Stimulated activated naive B cell treated with anti-CD40 and anti-IgM and Interleukin-4, amounts not matched to agents 10 μg/mL and 1 μg/mL and 100 μg/mL, for 72 hours (primary cell): ENCODE results near the gene LCTL.

Experiments
- ATAC-seq, 2 donors: fragments of 150-1000 bp; cut with Tn5 transposase; replicated peaks; 2 replicates each; pipeline ENCODE4 v1.10.0; 2021; ENCODE audit warnings: moderate library complexity in 1 of 2
- DNase-seq: peaks from one replicate; pipeline ENCODE4 v3.0.0; 2021
- H3K27ac Mint-ChIP-seq: one replicate; pipeline ENCODE4 v1.8.0; 2022; ENCODE audit warnings: mild to moderate bottlenecking, mixed read lengths
- H3K27me3 Mint-ChIP-seq, 2 donors: one replicate each; pipeline ENCODE4 v1.8.0; 2022; ENCODE audit warnings: mixed read lengths in 2 of 2
- H3K36me3 Mint-ChIP-seq, 2 donors: one replicate each; pipeline ENCODE4 v1.8.0; 2022; ENCODE audit warnings: mixed read lengths in 2 of 2, mild to moderate bottlenecking in 1 of 2
- H3K4me1 Mint-ChIP-seq, 2 donors: one replicate each; pipeline ENCODE4 v1.8.0; 2022; ENCODE audit warnings: mixed read lengths in 2 of 2, mild to moderate bottlenecking in 1 of 2
- H3K4me3 Mint-ChIP-seq, 2 donors: one replicate each; pipeline ENCODE4 v1.8.0; 2022; ENCODE audit warnings: mild to moderate bottlenecking in 2 of 2, mixed read lengths in 2 of 2, moderate library complexity in 1 of 2
- H3K9me3 Mint-ChIP-seq, 2 donors: one replicate each; pipeline ENCODE4 v1.8.0; 2022; ENCODE audit warnings: mixed read lengths in 2 of 2, mild to moderate bottlenecking in 1 of 2

The LCTL gene, protein sequence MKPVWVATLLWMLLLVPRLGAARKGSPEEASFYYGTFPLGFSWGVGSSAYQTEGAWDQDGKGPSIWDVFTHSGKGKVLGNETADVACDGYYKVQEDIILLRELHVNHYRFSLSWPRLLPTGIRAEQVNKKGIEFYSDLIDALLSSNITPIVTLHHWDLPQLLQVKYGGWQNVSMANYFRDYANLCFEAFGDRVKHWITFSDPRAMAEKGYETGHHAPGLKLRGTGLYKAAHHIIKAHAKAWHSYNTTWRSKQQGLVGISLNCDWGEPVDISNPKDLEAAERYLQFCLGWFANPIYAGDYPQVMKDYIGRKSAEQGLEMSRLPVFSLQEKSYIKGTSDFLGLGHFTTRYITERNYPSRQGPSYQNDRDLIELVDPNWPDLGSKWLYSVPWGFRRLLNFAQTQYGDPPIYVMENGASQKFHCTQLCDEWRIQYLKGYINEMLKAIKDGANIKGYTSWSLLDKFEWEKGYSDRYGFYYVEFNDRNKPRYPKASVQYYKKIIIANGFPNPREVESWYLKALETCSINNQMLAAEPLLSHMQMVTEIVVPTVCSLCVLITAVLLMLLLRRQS

GRCh38 chr15:66565741-66566144 is at the start of gene LCTL:
LCTL (minus strand) TSS chr15:66565998; CDS start chr15:66565365, 633 bp downstream.
- no peak within 1 kb of the TSS for H3K27ac Mint-ChIP-seq
- H3K36me3 Mint-ChIP-seq, result peaks cover 0 to 3% of the 10 kb centered on the region in 2 donors
- peaks cover 0 to 8% of the 10 kb centered on the region in 2 donors for H3K27me3 Mint-ChIP-seq
- ATAC-seq (no peak), DNase-seq (no peak)
- peaks cover 3% of the 10 kb centered on the region in 2 donors for H3K9me3 Mint-ChIP-seq
- peak within 1 kb of the TSS in 1 of 2 donors; percentile 56 for H3K4me3 Mint-ChIP-seq
- H3K4me1 Mint-ChIP-seq, result peaks cover 6 to 12% of the 10 kb centered on the region in 2 donors

DNA sequence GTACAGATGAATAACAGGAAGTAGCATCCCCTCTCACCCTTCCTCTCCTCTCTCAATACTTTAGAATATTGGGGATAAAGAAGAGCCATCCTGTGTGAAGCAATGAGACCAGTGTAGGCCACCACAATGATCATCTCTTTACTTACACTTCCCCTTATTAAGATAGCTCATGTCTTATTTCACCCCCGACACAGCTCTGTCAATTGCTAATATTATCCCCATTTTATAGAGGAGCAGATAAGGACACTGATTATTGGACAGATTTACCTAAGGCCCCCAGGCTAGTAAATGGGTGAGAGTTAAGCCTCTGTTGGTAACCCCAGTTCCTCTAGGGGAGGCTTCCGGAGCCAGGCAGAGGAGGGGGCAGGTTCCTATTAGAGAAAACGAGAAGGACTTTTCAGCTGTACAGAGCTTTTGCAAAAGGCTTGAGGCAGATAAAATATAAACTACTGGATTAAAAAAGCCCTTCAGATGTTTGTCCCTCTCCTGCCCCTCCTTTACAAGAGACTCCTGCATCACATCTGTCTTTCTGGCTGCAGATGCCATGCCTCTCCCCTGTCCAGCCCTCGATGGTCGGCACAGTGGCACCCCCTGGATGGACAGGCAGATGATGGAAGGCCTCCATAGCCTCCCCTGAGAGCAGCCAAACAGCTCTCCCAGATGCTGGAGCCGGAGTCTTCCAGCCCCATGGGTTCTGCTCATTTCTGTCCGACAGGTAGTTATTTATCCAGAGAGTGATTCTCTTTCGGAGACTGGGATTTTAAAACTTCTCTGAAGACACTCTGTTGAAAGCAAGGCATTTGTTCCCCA is 49.4 kb upstream of the LCTL start:
- no peak for DNase-seq
- H3K9me3 Mint-ChIP-seq, result peaks cover 0 to 4% of the 10 kb centered on the region in 2 donors
- peaks cover 0 to 4% of the 10 kb centered on the region in 2 donors for H3K27me3 Mint-ChIP-seq
- ATAC-seq, result peak; percentile 64 to 66
- H3K4me3 Mint-ChIP-seq, result no peak overlapping the region
- peaks cover 0 to 4% of the 10 kb centered on the region in 2 donors for H3K36me3 Mint-ChIP-seq
- H3K27ac Mint-ChIP-seq, result no peak overlapping the region
- peaks cover 37 to 53% of the 10 kb centered on the region in 2 donors for H3K4me1 Mint-ChIP-seq

- peaks cover 0 to 4% of the 10 kb centered on the region in 2 donors for H3K9me3 Mint-ChIP-seq
- no peak overlapping the region for H3K4me3 Mint-ChIP-seq
- no peaks in the 10 kb centered on the region for H3K27me3 Mint-ChIP-seq
- DNase-seq, result no peak
- H3K36me3 Mint-ChIP-seq, result peaks cover 0 to 4% of the 10 kb centered on the region in 2 donors
- H3K4me1 Mint-ChIP-seq, result peaks cover 37 to 53% of the 10 kb centered on the region in 2 donors
- no peak for ATAC-seq
- H3K27ac Mint-ChIP-seq, result no peak overlapping the region
Measured at GRCh38 chr15:66614456-66614855, 48.7 kb upstream of the LCTL start.

DNA sequence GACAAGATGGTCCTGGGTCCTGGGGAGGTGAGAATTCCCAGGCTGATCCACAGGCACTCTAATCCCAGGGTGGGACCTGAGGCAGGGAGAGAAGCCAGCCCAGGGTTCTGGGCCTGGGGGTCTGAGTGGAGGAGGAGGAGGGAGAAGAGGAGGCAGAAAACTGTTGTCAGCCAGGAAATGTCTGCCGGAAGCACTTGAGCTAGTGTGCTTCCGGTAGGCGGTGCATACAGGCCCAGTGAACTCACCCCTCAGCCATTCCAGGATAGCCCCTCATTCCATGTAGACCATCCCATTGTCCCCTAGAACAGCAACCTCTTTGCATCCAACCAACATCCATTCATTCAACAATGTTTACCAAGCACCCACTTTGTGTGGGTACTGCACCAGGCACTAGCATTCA is 47.9 kb upstream of the LCTL start:
- DNase-seq (no peak), ATAC-seq (no peak)
- peak overlapping the region; percentile 25 for H3K27ac Mint-ChIP-seq
- H3K4me3 Mint-ChIP-seq, result peak overlapping the region in 1 of 2 donors; percentile 25
- peaks cover 0 to 4% of the 10 kb centered on the region in 2 donors for H3K9me3 Mint-ChIP-seq
- H3K36me3 Mint-ChIP-seq, result peaks cover 0 to 4% of the 10 kb centered on the region in 2 donors
- H3K4me1 Mint-ChIP-seq, result peaks cover 37 to 53% of the 10 kb centered on the region in 2 donors
- no peaks in the 10 kb centered on the region for H3K27me3 Mint-ChIP-seq

DNA sequence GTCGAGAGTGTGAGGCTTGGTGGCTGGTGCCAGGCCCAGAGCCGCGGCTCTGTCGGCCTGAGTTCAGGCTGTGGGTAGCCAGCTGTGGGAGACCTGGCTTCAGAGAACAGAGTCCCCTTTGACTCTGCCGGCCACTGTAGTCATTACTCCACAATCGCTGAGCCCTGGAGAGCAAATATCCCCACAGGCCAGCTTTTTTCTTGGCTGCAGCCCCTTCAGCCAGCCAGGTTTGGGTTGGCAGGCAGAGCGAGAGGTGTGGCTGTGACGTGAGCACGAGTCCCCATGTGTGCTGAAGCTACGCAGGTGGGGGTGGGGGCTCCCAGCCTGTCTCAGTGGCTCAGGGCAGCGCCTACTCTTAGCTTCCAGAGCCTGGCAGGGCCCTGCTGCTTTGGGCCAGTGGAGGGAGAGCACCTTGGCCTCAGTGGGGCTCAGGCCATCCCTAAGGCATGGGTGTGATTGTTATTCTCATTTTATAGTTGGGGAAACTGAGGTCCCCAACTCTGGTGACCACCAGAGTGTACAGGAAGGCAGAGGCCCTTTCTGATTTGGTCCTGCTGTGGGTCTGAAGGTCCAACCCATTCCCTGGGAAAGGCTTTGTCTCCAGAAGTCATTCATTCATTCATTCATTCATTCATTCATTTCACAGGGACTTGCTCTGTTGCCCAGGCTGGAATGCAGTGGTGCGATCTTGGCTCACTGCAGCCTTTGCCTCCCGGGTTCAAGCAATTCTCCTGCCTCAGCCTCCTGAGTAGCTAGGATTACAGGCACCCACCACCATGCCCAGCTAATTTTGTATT is 45.7 kb upstream of the LCTL start:
- no peak overlapping the region for H3K27ac Mint-ChIP-seq
- peaks cover 0 to 4% of the 10 kb centered on the region in 2 donors for H3K9me3 Mint-ChIP-seq
- ATAC-seq (no peak), DNase-seq (no peak)
- no peak overlapping the region for H3K4me3 Mint-ChIP-seq
- peaks cover 0 to 4% of the 10 kb centered on the region in 2 donors for H3K36me3 Mint-ChIP-seq
- H3K4me1 Mint-ChIP-seq, result peaks cover 25 to 38% of the 10 kb centered on the region in 2 donors
- no peaks in the 10 kb centered on the region for H3K27me3 Mint-ChIP-seq

- no peak overlapping the region for H3K4me3 Mint-ChIP-seq
- peaks cover 0 to 4% of the 10 kb centered on the region in 2 donors for H3K36me3 Mint-ChIP-seq
- DNase-seq (no peak), ATAC-seq (no peak)
- no peak overlapping the region for H3K27ac Mint-ChIP-seq
- peaks cover 0 to 5% of the 10 kb centered on the region in 2 donors for H3K27me3 Mint-ChIP-seq
- H3K9me3 Mint-ChIP-seq, result peaks cover 0 to 4% of the 10 kb centered on the region in 2 donors
- H3K4me1 Mint-ChIP-seq, result peaks cover 18 to 23% of the 10 kb centered on the region in 2 donors
Measured at GRCh38 chr15:66609876-66610275, 44.1 kb upstream of the LCTL start.

DNA sequence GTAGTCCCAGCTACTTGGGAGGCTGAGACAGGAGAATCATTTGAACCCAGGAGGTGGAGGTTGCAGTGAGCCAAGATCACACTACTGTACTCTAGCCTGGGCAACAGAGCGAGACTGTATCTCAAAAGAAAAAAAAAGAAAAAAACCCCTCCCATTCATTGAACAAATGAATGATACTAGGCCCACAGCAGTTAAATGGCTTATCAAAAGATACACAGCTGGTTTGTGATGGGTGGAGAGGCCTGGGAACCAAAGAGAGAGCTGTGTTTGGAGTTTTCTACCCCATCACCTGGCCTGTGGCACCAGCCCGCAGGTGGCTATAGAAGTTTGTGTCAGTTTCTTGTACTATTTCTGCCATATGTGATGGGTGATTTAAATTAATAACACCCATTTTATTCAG is 43.1 kb upstream of the LCTL start:
- Mint-ChIP-seq H3K27ac (no peak overlapping the region), H3K4me3 (no peak overlapping the region), H3K36me3 (peaks cover 0 to 4% of the 10 kb centered on the region in 2 donors), H3K4me1 (peaks cover 11 to 13% of the 10 kb centered on the region in 2 donors), H3K9me3 (peaks cover 0 to 4% of the 10 kb centered on the region in 2 donors), H3K27me3 (peaks cover 0 to 6% of the 10 kb centered on the region in 2 donors)
- no peak for DNase-seq
- ATAC-seq, result no peak

GRCh38 chr15:66608159-66608558 is 42.4 kb upstream of the LCTL start:
- ATAC-seq (no peak), DNase-seq (no peak)
- Mint-ChIP-seq H3K4me3 (no peak overlapping the region), H3K27me3 (peaks cover 0 to 6% of the 10 kb centered on the region in 2 donors), H3K27ac (no peak overlapping the region), H3K36me3 (peaks cover 0 to 4% of the 10 kb centered on the region in 2 donors), H3K9me3 (no peaks in the 10 kb centered on the region), H3K4me1 (peaks cover 5 to 6% of the 10 kb centered on the region in 2 donors)

- H3K4me1 Mint-ChIP-seq, result no peaks in the 10 kb centered on the region
- no peak overlapping the region for H3K27ac Mint-ChIP-seq
- no peak overlapping the region for H3K4me3 Mint-ChIP-seq
- no peaks in the 10 kb centered on the region for H3K36me3 Mint-ChIP-seq
- peak; percentile 29 for DNase-seq
- H3K9me3 Mint-ChIP-seq, result no peaks in the 10 kb centered on the region
- H3K27me3 Mint-ChIP-seq, result peaks cover 9 to 23% of the 10 kb centered on the region in 2 donors
- peak; percentile 83 to 88 for ATAC-seq
Measured at GRCh38 chr15:66603301-66604179, 37.7 kb upstream of the LCTL start.

GRCh38 chr15:66601521-66601920 is 35.7 kb upstream of the LCTL start:
- H3K27me3 Mint-ChIP-seq, result peaks cover 9 to 23% of the 10 kb centered on the region in 2 donors
- H3K27ac Mint-ChIP-seq, result no peak overlapping the region
- ATAC-seq (no peak), DNase-seq (no peak)
- no peaks in the 10 kb centered on the region for H3K36me3 Mint-ChIP-seq
- H3K9me3 Mint-ChIP-seq, result no peaks in the 10 kb centered on the region
- no peaks in the 10 kb centered on the region for H3K4me1 Mint-ChIP-seq
- no peak overlapping the region for H3K4me3 Mint-ChIP-seq

GRCh38 chr15:66600240-66600627 is 34.4 kb upstream of the LCTL start:
- Mint-ChIP-seq H3K27me3 (peaks cover 9 to 22% of the 10 kb centered on the region in 2 donors), H3K4me3 (no peak overlapping the region), H3K9me3 (no peaks in the 10 kb centered on the region), H3K4me1 (no peaks in the 10 kb centered on the region), H3K36me3 (no peaks in the 10 kb centered on the region), H3K27ac (no peak overlapping the region)
- DNase-seq, result no peak
- ATAC-seq, result no peak

GRCh38 chr15:66599536-66600239 is 33.9 kb upstream of the LCTL start:
- no peak overlapping the region for H3K4me3 Mint-ChIP-seq
- ATAC-seq, result no peak

More at GRCh38 chr15:66599536-66600239, 33.9 kb upstream of the LCTL start:
- Mint-ChIP-seq H3K27me3 (peaks cover 9 to 17% of the 10 kb centered on the region in 2 donors), H3K36me3 (no peaks in the 10 kb centered on the region), H3K27ac (no peak overlapping the region), H3K9me3 (no peaks in the 10 kb centered on the region), H3K4me1 (no peaks in the 10 kb centered on the region)
- DNase-seq, result no peak
